CD4-positive, alpha-beta T cell treated with Interleukin-17A for 1 hour (primary cell): ENCODE measurements around the gene GSTA2.
"Not testable (repeated sequence)": the region's sequence is repeated elsewhere in the genome, so short reads cannot be mapped to it uniquely, and the experiment has no call there.

ENCODE experiments used
- DNase-seq: peaks from one replicate; pipeline ENCODE4 v3.0.0-alpha.2; 2020

The GSTA2 gene

GRCh38 chr6:52759085-52759484 lies 4.2 kb downstream of the GSTA2 start:
- no peak for DNase-seq

- not testable (repeated sequence) for DNase-seq
Measured at GRCh38 chr6:52757651-52758338, 5.5 kb downstream of the GSTA2 start.

- DNase-seq = no peak
Measured at GRCh38 chr6:52754443-52754842, 8.8 kb downstream of the GSTA2 start.

- not testable (repeated sequence) for DNase-seq
Measured at GRCh38 chr6:52753137-52753536, 10.1 kb downstream of the GSTA2 start.

GRCh38 chr6:52752310-52752709 lies 11.0 kb downstream of the GSTA2 start:
- DNase-seq = no peak

DNA sequence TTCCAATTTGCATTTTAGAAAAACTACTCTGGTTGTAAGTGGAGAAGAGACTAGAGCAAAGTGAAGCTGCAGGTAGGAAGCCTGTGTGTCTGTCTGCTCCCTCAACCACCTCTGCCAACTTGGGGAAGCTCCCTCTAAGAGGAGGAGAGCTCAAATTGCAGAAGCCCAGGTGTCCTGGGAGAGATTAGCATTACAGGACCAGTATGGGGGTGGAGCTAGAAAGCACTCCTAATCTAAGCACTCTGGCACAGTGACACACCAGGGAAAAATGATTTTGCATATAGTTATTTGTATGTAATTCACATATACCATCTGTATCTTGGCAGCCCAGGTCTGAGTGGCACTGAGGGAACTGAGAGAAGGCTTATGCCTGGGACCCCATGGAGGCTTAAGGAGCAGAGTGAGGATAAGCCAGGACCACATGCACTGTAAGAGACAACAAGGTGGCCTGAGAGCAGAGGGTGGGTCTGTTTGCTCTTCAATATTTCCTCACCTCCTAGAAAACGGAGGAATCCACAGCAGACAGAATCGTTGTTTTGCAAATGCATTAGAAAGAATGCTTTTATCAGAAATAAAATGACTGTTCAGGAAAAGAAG lies 13.6 kb downstream of the GSTA2 start:
- no peak for DNase-seq

DNA sequence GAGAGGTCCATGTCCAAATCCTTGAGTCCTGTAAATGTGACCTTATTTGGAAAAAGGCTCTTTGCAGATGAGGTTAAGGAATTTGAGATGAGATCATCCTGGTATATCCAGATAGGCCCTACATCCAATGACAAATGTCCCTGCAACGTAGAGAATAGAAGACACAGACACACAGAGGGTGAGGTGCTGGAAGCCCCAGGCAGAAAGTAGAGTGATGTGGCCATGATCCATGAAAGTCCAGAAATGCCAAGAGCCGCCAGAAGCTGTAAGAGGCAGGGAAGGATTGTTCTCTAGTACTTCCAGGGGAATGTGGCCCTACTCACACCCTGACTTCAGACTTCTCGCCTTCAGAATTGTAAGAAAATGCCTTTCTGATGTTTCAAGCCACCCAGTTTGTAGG lies 16.0 kb downstream of the GSTA2 start:
- not testable (repeated sequence) for DNase-seq

DNA sequence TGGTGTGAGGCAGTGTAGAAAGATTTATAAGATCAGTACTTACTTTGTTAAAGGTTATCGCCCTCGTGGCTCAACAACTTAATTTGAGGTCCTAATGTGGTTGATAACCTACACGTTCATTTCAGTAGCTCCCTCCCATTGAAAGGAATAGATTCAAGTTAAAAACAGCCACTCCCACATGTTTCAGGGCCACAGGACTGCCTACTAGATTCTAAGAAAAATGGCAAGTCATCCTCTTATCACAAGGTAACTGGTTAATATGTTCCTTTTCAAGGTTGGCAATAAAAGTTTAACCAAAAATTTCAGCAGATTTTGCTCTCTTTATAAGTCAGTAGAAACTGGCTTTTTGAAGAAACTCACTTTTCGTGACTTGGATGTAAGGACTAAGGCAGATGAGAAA lies 17.1 kb downstream of the GSTA2 start:
- DNase-seq = no peak

DNA sequence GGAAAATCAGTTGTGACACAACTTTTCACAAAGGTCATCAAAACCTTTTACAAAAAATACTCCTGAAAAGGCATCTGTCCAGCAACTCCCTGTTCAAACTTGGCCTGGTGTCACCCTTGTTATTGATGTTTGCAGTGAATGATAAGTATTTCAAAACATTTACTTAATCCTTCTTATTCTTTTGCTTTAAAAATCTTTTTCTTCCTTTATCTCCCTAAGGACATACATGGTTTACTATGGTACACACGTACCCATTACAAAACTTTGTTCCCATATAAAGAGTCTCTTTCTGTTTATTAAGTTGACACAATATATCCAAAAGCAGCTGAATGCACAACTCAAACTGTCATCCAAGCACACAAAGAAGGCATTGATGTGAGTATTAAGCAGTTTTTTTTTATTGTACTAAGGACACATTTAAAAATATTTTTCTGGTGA lies 17.5 kb downstream of the GSTA2 start:
- DNase-seq = no peak

- DNase-seq = no peak
Measured at GRCh38 chr6:52741872-52742271, 21.4 kb downstream of the GSTA2 start.

DNA sequence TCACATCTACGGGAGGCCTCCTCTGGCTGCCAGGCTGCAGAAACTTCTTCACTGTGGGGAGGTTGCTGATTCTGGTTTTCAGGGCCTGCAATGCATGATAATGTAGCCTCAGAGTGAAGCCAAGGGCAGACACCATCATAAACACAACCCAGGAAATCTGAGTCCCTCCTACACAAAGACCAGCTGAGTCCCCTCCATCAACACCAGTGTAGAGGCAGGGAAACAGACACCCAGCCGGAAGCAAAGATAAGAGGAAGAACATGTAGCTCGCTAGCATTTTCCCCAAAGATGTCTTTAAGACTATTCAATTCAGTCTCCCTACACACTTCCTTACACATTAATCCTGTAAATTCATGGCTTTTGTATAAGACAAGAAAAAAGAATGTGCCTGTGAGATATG lies 23.6 kb downstream of the GSTA2 start:
- no peak for DNase-seq

GRCh38 chr6:52739134-52739533 lies 24.1 kb downstream of the GSTA2 start:
- DNase-seq = no peak

DNA sequence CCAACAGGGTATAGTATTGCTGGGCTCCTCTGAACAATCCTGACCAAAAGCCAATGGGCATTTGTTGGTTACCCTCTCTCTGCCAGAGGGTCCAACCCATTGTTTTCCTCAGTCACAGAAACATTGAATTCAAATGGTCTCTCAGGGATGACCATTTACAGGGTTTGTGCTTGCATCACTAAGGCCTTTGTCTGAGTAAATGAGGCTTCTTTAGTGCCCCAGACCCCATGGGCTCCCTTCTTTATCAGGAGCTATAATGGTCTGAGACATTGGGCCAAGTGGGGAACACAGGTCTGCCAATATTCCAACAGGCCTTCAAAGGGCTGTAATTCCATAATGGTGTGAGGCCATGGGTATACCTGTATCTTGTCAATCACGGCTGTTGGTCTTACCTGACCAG lies 27.1 kb downstream of the GSTA2 start:
- no peak for DNase-seq

DNA sequence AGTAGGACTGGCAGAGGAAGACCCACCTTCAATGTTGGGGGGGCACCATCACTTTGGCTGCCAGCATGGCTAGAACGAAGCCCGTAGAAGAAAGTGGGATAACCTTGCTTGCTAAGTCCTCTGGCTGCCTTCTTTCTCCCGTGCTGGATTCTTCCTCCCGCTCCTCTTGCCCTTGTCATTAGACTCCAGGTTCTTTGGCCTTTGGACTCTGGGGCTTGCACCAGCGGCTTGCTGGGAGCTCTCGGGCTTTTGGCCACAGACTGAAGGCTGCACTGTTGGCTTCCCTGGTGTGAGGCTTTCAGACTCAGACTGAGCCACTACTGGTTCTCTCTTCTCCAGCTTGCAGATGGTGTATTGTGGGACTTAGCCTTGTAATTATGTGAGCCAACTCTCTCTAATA lies 28.2 kb downstream of the GSTA2 start:
- DNase-seq = no peak

- no peak for DNase-seq
Measured at GRCh38 chr6:52734072-52734471, 29.2 kb downstream of the GSTA2 start.

DNA sequence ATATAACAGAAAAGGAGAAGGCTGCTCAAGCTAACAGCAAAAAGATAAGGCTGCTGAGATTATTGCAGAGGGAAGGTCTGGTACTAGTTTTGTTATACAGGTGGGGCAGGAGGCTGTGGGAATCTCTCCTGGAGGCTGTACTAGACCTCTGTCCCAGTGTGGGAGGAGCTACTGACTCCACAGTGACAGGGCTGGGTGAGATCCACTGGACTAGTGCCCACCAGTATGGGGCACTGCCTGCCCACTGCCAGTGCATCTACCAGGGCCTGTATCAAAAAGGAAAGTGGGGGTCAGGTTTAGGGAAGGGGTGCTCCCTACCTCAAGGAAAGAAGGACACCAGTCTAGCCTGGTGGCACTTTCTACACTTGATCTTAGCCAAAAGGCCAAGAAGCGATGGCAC lies 30.1 kb downstream of the GSTA2 start:
- DNase-seq = no peak

DNA sequence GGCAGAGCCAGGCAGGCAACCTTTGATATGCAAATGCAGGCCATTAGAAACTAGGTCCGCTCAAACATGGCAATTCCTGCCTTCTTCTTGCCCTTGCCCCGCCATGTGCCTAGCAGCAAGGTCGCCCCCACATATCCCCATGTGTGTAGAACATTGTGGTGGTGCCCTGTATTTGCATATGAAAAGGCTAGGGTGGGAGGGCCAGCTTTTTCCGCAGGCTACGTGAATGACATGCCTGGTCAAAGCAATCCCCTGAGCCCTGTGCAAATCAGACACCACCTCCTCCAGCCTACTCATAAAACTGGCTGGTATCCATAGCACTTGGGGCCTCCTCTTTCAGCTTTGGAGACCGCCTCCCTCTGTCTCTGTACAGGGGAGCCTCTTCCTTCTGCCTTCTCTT lies 31.6 kb downstream of the GSTA2 start:
- DNase-seq = no peak

DNA sequence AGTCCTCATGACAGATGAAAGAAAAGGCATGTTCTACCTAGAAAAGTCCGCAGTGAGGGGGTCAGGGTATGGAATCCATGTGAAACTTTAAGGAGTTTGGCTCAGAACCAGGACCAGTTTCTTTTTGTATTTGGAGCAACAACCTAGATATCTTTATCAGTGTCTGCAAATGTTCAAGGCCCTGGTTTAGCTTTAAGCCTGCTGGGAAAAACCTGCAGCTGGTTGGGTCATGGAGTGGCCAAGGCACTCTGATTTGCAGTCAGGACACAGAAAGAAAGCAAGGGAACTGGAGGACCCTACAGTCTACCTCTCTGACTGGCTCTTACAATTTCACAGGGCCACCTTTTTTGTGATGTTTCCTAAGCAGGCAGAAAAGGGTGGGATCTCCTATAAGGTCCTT lies 33.7 kb downstream of the GSTA2 start:
- no peak for DNase-seq

DNA sequence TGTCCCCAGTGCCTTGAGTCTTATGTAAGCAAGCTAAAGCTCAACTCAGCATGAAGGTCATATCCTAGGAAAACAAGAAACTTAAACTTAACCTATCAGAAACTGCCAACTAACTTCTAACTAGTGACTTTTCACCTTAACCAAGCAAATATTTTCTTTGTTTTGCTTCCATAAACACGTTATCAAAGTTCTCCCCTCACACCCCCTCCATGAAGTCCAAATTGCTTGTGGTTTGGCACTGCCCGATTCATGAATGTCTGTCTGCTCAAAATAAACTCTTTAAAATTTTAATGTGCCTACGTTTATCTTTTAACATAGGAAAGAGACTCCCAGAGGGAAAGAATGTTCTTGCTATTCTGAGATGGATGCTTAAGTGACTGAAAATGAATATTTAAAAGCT lies 34.9 kb downstream of the GSTA2 start:
- no peak for DNase-seq

DNA sequence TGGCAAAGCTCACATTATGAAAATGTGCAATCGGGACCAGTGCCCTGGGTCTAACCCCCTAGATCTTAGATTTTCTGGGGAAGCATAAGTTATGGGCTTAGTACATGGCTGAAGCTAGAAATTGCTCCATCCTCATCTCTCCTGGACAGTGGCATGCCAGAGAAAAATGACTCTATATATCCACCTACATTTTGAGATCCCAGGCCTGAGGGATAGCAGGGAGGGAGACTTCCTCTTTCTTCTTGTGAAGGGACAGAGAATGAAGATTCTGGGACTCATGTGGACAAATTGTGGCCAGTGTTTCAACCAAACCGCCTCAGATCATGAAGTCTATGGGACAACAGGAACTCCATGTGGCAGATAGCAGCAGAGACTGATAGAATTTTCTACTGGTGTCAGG lies 35.4 kb downstream of the GSTA2 start:
- no peak for DNase-seq

DNA sequence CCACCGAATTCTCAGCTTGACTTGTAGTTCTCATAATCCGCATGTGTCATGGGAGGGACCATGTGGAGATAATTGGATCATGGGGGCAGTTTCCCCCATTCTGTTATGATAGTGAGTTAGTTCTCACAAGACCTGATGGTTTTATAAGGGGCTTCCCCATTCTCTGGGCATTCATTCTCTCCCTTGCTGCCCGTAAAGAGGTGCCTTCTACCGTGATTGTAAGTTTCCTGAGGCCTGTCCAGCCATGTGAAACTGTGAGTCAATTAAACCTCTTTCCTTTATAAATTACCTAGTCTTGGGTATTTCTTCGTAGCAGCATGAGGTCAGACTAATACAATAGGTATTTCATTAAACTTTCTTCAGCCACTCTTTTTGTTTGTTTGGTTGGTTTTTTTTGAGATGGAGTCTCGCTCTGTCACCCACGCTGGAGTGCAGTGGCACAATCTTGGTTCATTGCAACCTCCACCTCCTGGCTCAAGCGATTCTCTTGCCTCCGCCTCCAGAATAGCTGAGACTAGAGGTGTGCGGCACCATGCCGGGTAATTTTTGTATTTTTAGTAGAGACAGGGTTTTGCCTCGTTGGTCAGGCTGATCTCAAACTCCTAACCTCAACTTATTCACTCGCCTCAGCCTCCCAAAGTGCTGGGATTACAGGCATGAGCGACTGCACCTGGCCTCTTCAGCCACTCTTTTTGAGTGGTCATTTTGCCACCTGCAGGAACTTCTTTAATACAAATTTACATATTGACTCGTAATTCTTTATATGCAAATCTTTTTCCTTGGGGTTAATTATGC lies 36.3 kb downstream of the GSTA2 start:
- DNase-seq = no peak

DNA sequence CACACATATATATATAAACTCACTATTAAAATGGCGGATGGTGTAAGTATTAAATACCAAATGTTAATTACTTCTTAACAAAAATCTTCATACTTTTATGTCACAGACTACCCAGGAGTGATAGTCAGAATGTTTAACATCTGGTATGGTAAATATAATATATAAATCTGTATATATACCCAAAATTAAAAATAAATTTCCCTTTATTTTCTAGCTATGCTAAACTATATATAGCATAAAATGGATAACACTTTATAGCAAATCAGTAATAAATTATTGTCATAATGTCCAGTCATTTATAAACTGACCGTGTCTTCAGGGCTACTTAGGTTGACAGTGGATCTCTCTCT lies 37.1 kb downstream of the GSTA2 start:
- no peak for DNase-seq

- DNase-seq = no peak
Measured at GRCh38 chr6:52725535-52726192, 37.6 kb downstream of the GSTA2 start.

- DNase-seq = no peak
Measured at GRCh38 chr6:52725143-52725534, 38.1 kb downstream of the GSTA2 start.
